ENCODE data around the gene CLIP2.

CLIP2 gene

DNA sequence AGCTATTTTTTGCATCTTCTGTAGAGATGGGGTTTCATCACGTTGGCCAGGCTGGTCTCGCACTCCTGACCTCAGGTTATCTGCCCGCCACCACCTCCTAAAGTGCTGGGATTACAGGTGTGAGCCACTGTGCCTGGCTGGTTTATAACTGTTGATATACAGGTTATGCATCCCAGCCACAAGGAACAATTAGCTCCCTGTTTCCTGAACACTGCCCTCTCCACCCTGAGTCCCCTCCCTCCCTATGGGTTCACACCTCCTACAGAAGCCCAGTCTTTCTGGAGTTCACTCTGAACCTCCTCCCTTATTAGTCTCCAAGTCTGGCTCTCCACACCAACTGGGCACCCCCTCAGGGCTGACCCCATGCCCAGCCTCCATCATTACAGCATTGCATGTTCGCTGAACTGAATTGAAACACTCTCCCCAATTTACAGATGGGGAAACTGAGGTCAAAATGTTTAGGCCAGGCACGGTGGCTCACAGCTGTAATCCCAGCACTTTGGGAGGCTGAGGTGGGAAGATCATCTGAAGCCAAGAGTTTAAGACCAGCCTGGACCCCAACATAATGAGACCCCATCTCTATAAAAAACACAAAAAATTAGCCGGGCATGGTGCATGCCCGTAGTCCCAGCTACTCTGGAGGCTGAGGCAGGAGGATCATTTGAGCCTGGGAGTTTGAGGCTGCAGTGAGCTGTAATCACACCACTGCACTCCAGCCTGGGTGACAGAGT lies 1.7 kb upstream of the CLIP2 start:
- TF ChIP-seq CTCF (IDR thresholded peaks at IDR 0.05; ENCODE audit: poor library complexity, severe bottlenecking) = no peak
- ATAC-seq (ENCODE audit: low read depth) = no peak
- DNase-seq (ENCODE audit: low spot score) = no peak
- H3K9me3 ChIP-seq (ENCODE audit: severe bottlenecking) = no peaks in the 10 kb centered on the region
- no peaks in the 10 kb centered on the region for H3K27me3 ChIP-seq (ENCODE audit: insufficient read depth, poor library complexity, severe bottlenecking)
- H3K27ac ChIP-seq (ENCODE audit: poor library complexity, severe bottlenecking) = no peak overlapping the region
- no peaks in the 10 kb centered on the region for H3K36me3 ChIP-seq (ENCODE audit: low read depth)
- no peaks in the 10 kb centered on the region for H3K4me1 ChIP-seq (ENCODE audit: insufficient read depth, poor library complexity, severe bottlenecking)
- no peak overlapping the region for H3K4me3 ChIP-seq (ENCODE audit: severe bottlenecking)

DNA sequence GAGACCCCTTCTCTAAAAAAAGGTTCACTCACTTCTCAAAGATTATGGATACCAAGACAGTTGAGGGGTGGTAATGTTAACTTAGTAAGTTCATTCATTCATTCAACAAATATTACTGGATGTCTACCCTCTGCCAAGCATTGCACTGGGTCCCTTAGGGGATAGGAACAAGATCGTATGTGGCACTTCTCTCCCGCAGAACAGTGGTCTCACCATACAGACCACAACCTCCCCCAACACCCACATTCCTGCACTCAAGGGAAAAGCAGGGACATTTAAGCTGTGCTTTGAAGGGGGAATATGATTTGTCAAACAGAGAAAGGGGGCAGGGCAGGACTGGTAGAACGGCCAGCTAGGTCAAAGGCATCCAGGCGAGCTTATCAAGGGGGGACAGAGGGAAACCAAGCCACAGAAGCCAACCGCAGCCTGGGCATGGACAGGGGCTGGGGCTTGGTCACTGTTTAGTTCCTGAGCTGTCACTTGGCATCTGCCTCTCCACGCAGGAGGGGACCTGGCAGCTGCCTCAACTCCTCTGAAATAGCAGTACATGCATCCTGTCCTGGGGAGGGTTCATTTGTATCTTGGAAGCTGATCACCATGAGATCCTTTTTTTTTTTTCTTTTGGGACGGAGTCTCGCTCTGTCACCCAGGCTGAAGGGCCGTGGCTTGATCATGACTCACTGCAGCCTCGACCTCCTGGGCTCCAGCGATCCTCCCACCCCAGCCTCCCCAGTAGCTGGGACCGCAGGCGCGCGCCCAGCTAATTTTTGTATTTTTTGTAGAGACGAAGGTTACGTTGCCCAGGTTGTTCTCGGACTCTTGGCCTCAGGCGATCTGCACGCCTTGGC lies 949 bp upstream of the CLIP2 start:
- Histone ChIP-seq H3K36me3 (ENCODE audit: low read depth) (no peaks in the 10 kb centered on the region), H3K4me3 (ENCODE audit: severe bottlenecking) (peak overlapping the region; percentile 86), H3K27me3 (ENCODE audit: insufficient read depth, poor library complexity, severe bottlenecking) (no peaks in the 10 kb centered on the region), H3K9me3 (ENCODE audit: severe bottlenecking) (no peaks in the 10 kb centered on the region), H3K27ac (ENCODE audit: poor library complexity, severe bottlenecking) (no peak overlapping the region), H3K4me1 (ENCODE audit: insufficient read depth, poor library complexity, severe bottlenecking) (no peaks in the 10 kb centered on the region)
- DNase-seq (ENCODE audit: low spot score) (no peak), ATAC-seq (ENCODE audit: low read depth) (no peak)
- TF ChIP-seq CTCF (IDR thresholded peaks at IDR 0.05; ENCODE audit: poor library complexity, severe bottlenecking) = no peak

DNA sequence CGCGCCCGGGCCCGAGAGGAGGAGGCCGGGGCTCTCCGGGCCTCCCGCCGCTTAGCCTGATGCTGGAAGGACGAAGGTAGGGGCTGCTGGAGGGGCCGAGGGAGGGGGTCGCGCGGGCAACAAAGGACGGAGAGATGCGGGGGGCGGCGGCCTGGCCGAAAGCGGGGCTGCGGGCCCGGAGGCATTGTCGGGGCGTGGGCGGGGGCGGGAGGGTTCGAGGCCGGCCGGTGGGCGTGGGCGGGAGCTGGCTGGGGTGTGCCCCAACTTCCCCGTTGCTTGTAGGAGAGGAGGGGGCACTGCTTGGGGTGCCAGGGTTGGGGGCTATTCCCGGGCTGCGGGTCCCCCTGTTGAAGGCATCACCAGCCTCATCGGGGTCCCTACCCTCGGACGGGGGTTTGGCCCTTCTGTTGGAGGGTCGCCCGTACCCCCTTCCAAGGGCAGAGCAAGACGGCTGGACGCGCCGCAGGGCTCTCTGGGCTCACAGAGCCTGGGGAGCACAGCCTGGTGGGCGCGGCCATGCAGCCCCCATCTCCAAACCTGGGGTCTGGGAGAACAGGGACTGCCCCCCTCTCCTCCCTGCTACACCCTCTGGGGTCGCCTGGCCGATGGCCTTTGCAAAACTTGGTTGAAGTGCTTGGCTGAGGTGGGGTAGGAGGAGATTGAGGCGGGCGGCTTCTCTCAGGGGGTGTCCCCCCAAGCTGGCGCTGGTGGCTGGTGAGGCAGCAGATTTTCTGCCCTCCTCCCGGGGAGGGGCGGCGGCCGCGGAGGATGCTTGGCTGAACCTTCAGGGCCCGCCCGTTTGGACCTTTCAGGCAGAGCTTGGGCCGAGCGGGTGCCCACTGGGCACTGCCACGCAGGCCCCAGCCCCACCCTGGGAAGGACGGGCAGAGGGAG lies 699 bp downstream of the CLIP2 start:
- no peak for TF ChIP-seq CTCF (IDR thresholded peaks at IDR 0.05; ENCODE audit: poor library complexity, severe bottlenecking)
- no peaks in the 10 kb centered on the region for H3K4me1 ChIP-seq (ENCODE audit: insufficient read depth, poor library complexity, severe bottlenecking)
- no peaks in the 10 kb centered on the region for H3K27me3 ChIP-seq (ENCODE audit: insufficient read depth, poor library complexity, severe bottlenecking)
- H3K27ac ChIP-seq (ENCODE audit: poor library complexity, severe bottlenecking) = peak overlapping the region; percentile 27
- no peaks in the 10 kb centered on the region for H3K36me3 ChIP-seq (ENCODE audit: low read depth)
- ATAC-seq (ENCODE audit: low read depth) (peak; percentile 33), DNase-seq (ENCODE audit: low spot score) (no peak)
- H3K9me3 ChIP-seq (ENCODE audit: severe bottlenecking) = no peaks in the 10 kb centered on the region
- H3K4me3 ChIP-seq (ENCODE audit: severe bottlenecking) = peak overlapping the region; percentile 86

- Histone ChIP-seq H3K4me3 (ENCODE audit: severe bottlenecking) (peak overlapping the region; percentile 86), H3K4me1 (ENCODE audit: insufficient read depth, poor library complexity, severe bottlenecking) (no peaks in the 10 kb centered on the region)
- no peak for DNase-seq (ENCODE audit: low spot score)
These were observed 1.3 kb downstream of the CLIP2 start for GRCh38 chr7:74290553-74290950.

More at GRCh38 chr7:74290553-74290950, 1.3 kb downstream of the CLIP2 start:
- Histone ChIP-seq H3K9me3 (ENCODE audit: severe bottlenecking) (no peaks in the 10 kb centered on the region), H3K27ac (ENCODE audit: poor library complexity, severe bottlenecking) (peak overlapping the region; percentile 27), H3K36me3 (ENCODE audit: low read depth) (no peaks in the 10 kb centered on the region), H3K27me3 (ENCODE audit: insufficient read depth, poor library complexity, severe bottlenecking) (no peaks in the 10 kb centered on the region)
- no peak for ATAC-seq (ENCODE audit: low read depth)
- TF ChIP-seq CTCF (IDR thresholded peaks at IDR 0.05; ENCODE audit: poor library complexity, severe bottlenecking) = no peak

Measured in RWPE2 (cell line).